A673 (cell line): Measurements from ENCODE around the gene THSD8. TPM values are rescaled to one million over a fixed set of nuclear protein-coding genes. Genes with fewer than 3 reads are reported as not detected.

Experiments
- BruUV-seq: library from RNA; stranded (reverse); fragments of 400-500 nt; replicated peaks from 2 replicates; lab custom pipeline; 2021; lab: Mats Ljungman, UMichigan
- CTCF ChIA-PET: fragments of 300-600 bp; sonication (Branson Sonifier 250); formaldehyde crosslinking; loops from one replicate; lab custom pipeline; 2022; ENCODE audit warnings: antibody characterized with exemption; lab: Charles Lee
- POLR2A ChIA-PET: fragments of 300-600 bp; sonication (Branson Sonifier 250); formaldehyde crosslinking; loops from one replicate; lab custom pipeline; 2022; ENCODE audit warnings: antibody characterized with exemption; ENCODE audit not compliant: low non-redundant PET; lab: Charles Lee
- DNase-seq: peaks from one replicate; pipeline ENCODE4 v3.0.0-alpha.2; 2015; ENCODE audit warnings: low spot score
- H3K27ac ChIP-seq: fragments of 200-600 bp; sonication (generic); 2 replicates; pipeline ENCODE4 v1.5.1; 2016; ENCODE audit warnings: mixed run types, low read depth, mild to moderate bottlenecking, mixed read lengths, antibody characterized with exemption, low read length; ENCODE audit not compliant: poor library complexity, severe bottlenecking
- H3K27me3 ChIP-seq: fragments of 200-600 bp; sonication (generic); replicated peaks from 2 replicates; pipeline ENCODE4 v1.6.1; 2017; ENCODE audit warnings: mixed run types, low read depth, mild to moderate bottlenecking, mixed read lengths, antibody characterized with exemption, low read length; ENCODE audit not compliant: insufficient read depth, poor library complexity
- H3K36me3 ChIP-seq: fragments of 200-600 bp; sonication (generic); 2 replicates; pipeline ENCODE4 v1.6.1; 2016; ENCODE audit warnings: mixed run types, mild to moderate bottlenecking, mixed read lengths, antibody characterized with exemption, low read length; ENCODE audit not compliant: insufficient read depth, poor library complexity, severe bottlenecking
- H3K4me1 ChIP-seq: fragments of 200-600 bp; sonication (generic); 2 replicates; pipeline ENCODE4 v1.6.1; 2017; ENCODE audit warnings: mixed run types, mild to moderate bottlenecking, mixed read lengths, antibody characterized with exemption, low read length; ENCODE audit not compliant: insufficient read depth, poor library complexity, severe bottlenecking
- H3K4me3 ChIP-seq: fragments of 200-600 bp; sonication (generic); 2 replicates; pipeline ENCODE4 v1.5.1; 2016; ENCODE audit warnings: low read depth, mixed run types, mild to moderate bottlenecking, mixed read lengths, low read length; ENCODE audit not compliant: poor library complexity, severe bottlenecking
- H3K9me3 ChIP-seq: fragments of 200-600 bp; sonication (generic); 2 replicates; pipeline ENCODE4 v1.6.1; 2016; ENCODE audit warnings: mixed run types, low read depth, mild to moderate bottlenecking, mixed read lengths, antibody characterized with exemption, low read length; ENCODE audit not compliant: poor library complexity, severe bottlenecking
- EZH2 ChIP-seq: fragments of 200-600 bp; sonication (generic); IDR thresholded peaks from 2 replicates; pipeline ENCODE4 v1.6.1; 2017; ENCODE audit warnings: borderline replicate concordance, low read depth, mild to moderate bottlenecking, mixed read lengths, antibody characterized with exemption, low read length; ENCODE audit not compliant: poor library complexity, severe bottlenecking
- intact Hi-C: fragments of 100-400 bp; cut with micrococcal nuclease; formaldehyde crosslinking; loops from one replicate; pipeline ENCODE4 v1.10.0; 2022; ENCODE audit not compliant: unreplicated experiment
- total RNA-seq: library from RNA; stranded (reverse); gene quantifications from 2 replicates; pipeline ENCODE4 v1.2.3, GENCODE V29; 2021
- TF ChIP-seq, protein P1 (sequence below): fragments of 300-800, 200-600 bp; sonication (generic); conservative IDR thresholded peaks from 2 replicates; pipeline ENCODE4 v1.5.1; 2017; ENCODE audit warnings: low read depth, mild to moderate bottlenecking, antibody characterized with exemption, low read length, moderate library complexity, mixed read lengths

THSD8 gene
- total RNA-seq, 1 experiment from 2014 or later: 45.2 TPM

GRCh38 chr19:12786952-12787351 is 14.9 kb upstream of the THSD8 start:
- intact Hi-C loops: no loop called here

DNA sequence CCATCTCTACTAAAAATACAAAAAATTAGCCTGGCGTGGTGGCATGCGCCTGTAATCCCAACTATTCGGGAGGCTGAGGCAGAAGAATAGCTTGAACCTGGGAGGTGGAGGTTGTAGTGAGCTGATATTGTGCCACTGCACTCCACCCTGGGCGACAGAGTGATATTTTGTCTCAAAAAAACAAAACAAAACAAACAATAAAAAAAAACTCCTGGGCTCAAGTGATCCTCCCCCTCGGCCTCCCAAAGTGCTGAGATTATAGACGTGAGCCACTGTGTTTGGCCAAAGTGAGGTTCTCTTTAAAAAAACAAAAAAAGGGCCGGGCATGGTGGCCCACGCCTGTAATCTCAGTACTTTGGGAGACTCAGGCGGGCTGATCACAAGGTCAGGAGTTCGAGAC is 14.4 kb upstream of the THSD8 start:
- Histone ChIP-seq H3K4me3 (no peak overlapping the region), H3K27me3 (no peaks in the 10 kb centered on the region), H3K36me3 (no peaks in the 10 kb centered on the region), H3K4me1 (peaks cover 51% of the 10 kb centered on the region), H3K27ac (no peak overlapping the region), H3K9me3 (no peaks in the 10 kb centered on the region)
- CTCF ChIA-PET: no interaction called here
- intact Hi-C loops: no loop called here
- BruUV-seq: no TSS peak
- TF ChIP-seq, protein P1, sequence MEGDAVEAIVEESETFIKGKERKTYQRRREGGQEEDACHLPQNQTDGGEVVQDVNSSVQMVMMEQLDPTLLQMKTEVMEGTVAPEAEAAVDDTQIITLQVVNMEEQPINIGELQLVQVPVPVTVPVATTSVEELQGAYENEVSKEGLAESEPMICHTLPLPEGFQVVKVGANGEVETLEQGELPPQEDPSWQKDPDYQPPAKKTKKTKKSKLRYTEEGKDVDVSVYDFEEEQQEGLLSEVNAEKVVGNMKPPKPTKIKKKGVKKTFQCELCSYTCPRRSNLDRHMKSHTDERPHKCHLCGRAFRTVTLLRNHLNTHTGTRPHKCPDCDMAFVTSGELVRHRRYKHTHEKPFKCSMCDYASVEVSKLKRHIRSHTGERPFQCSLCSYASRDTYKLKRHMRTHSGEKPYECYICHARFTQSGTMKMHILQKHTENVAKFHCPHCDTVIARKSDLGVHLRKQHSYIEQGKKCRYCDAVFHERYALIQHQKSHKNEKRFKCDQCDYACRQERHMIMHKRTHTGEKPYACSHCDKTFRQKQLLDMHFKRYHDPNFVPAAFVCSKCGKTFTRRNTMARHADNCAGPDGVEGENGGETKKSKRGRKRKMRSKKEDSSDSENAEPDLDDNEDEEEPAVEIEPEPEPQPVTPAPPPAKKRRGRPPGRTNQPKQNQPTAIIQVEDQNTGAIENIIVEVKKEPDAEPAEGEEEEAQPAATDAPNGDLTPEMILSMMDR: no peak
- DNase-seq: no peak
- POLR2A ChIA-PET: no interaction called here

More at GRCh38 chr19:12786952-12787351, 14.9 kb upstream of the THSD8 start:
- Histone ChIP-seq H3K4me1 (peaks cover 56% of the 10 kb centered on the region), H3K4me3 (no peak overlapping the region), H3K27me3 (no peaks in the 10 kb centered on the region), H3K9me3 (no peaks in the 10 kb centered on the region), H3K27ac (peak overlapping the region; percentile 96), H3K36me3 (no peaks in the 10 kb centered on the region)
- no TSS peak for BruUV-seq
- ChIA-PET POLR2A (interaction anchor here (0.5 kb wide), 1 partner anchor 1011 kb away, joined by 3 read pairs; no protein-coding TSS in a partner anchor), CTCF (no interaction called here)
- TF ChIP-seq, protein P1: no peak
- TF ChIP-seq EZH2: no peak
- no peak for DNase-seq

GRCh38 chr19:12788042-12788681 is 13.7 kb upstream of the THSD8 start:
- Histone ChIP-seq H3K27me3 (no peaks in the 10 kb centered on the region), H3K27ac (peak overlapping the region; percentile 98), H3K9me3 (no peaks in the 10 kb centered on the region), H3K36me3 (no peaks in the 10 kb centered on the region), H3K4me3 (no peak overlapping the region), H3K4me1 (peaks cover 45% of the 10 kb centered on the region)
- no peak for DNase-seq
- TF ChIP-seq, protein P1: no peak
- TF ChIP-seq EZH2: no peak
- ChIA-PET POLR2A (no interaction called here), CTCF (no interaction called here)
- intact Hi-C loops: no loop called here
- BruUV-seq: TSS peak; percentile 36
